HG02610 (cell line): ENCODE results near the gene SPATA25.
A peak's percentile ranks its signal among the peaks of the same experiment; 100 is the strongest.
"Not testable (repeated sequence)": the region's sequence is repeated elsewhere in the genome, so short reads cannot be mapped to it uniquely, and the experiment has no call there.

Source experiments
- ATAC-seq: cut with Tn5 transposase; IDR thresholded peaks from one replicate; pipeline ENCODE4 v1.9.1; 2021; ENCODE audit warnings: mild to moderate bottlenecking, moderate library complexity; ENCODE audit not compliant: unreplicated experiment

The SPATA25 gene, protein sequence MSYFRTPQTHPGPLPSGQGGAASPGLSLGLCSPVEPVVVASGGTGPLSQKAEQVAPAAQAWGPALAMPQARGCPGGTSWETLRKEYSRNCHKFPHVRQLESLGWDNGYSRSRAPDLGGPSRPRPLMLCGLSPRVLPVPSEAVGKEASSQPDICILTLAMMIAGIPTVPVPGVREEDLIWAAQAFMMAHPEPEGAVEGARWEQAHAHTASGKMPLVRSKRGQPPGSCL

DNA sequence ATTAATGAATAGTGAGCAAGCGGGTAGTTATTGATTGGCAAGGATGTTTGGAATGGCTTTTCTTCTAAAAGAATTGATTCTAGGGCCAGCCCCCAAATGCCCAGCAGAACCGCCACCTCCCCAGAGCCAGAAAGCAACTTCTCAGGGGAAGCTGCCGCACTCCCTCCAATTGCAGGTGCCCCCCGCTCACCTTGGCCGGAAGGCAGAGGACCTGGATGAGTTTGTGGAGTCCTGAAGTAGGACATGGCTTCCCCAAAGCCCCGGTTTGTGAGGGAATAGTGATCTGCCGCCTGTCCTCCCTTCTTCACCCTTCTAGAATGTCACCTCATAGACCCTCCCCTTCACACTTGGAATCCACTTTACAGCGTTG is at the start of gene SPATA25:
TSS of gene SPATA25 (minus strand) at position 277 of the 370 bp plus-strand sequence. CDS start at position 245, 32 bp downstream.
- ATAC-seq, result no peak

DNA sequence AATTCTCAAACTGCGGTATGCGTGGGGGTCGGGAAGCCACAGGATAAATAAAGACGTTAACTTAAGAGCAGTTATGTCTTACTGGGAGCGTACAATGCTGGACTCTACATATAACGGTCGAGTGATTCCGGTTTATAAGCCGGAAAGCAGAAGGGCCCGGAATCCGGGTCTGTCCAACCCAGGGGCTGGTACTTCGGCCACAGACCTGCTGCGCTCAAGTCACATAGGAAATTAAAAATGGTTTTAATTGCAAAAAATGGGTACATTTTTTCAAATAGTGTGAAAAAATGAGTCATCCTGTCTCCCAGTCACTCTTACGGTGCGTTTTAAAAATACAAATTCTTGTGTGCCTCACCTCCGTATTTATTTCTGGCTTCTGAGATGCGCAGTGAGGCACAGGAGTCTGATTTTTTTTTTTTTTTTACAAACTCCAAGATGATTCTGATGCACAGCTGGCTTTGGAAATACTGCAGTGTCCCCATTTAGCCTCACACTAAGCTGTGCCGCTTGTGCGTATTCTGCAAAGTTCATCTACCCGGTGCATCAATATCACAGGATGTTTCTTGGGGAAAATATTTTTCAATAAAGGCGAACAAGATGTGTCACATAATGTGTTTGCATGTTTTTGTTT is 48.1 kb upstream of the SPATA25 start:
- no peak for ATAC-seq

DNA sequence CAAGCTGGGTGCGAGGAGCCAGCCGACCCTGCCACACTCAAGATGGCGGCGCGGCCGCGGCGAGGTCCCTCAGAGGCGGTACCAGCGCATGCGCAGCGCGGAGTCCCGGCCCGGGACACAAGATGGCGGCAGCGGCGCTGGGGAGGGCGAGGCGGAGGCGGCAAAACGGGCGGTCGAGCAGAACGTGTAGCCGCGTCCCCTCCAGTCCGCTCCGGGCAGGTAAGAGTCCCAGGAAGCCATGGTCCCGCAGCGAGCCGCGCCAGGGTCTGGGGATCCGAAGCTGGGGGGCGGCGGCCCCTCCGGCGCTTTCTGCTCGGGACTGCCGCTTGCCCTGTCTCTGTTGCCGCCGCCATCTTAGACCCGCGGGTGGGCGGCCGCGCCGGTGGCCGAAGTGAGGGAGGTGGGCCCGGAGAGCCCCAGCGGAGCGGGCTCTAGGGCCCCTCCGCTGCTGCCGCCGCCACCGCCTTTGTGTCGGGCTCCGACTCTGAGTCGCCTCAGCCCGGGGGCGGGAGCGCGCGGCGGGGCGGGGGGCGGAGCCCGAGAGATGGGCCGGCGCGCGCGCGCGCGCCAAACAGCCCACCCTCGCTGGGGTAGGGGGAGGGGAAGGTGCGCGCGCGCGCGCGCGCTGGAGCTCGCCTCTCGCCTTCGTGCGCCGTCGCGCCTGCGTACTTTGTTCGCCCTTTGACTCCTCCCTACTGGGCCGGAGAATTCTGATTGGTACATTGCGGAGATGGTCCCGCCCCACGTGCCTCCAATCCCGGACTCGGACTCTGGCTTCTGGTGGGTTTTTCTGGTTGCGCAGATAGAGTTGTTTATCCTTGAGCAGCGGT is 47.4 kb upstream of the SPATA25 start, which contains the start of gene PCIF1:
TSS of gene PCIF1 (plus strand) at position 98 of the 830 bp plus-strand sequence. CDS start 4,317 bp downstream, outside the sequence.
- peak; percentile 67 for ATAC-seq

GRCh38 chr20:45934046-45934585 is 46.7 kb upstream of the SPATA25 start:
- peak; percentile 5 for ATAC-seq

DNA sequence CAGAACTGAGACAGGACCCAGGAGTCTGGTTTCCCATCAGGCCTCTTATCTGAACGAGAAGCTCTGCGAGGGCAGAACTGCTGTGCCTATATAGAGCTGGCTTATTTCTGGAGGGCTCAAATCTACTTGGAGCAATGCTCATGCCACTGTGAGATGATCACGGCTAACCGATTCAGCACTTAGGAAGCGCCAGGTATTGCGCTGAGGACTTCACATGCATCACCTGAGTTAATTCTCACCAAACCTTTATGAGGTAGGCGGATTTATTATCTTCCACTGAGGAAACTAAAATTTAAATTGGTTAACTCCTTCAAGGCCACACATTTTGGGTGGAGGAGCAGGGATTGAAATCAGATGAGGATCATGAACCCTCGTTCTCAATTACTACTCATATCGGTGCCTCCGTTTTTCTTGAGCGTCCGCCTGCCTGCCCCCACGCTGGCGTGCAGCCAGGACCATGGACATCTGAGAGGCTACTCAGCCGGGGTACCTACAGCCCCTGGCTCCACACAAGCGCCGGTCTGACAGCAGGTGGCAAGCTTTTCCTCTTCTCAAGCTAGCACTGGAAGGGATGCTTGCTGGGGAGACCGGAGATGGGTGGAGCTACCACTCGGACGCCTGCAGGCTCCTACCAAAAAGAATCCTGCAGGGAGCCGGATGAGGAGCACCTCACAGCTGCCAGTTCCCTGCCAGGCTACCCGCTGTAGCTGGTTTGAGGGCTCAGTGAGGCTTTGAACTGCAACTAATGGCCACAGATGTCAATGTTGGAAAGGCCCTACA is 46.0 kb upstream of the SPATA25 start:
- no peak for ATAC-seq

DNA sequence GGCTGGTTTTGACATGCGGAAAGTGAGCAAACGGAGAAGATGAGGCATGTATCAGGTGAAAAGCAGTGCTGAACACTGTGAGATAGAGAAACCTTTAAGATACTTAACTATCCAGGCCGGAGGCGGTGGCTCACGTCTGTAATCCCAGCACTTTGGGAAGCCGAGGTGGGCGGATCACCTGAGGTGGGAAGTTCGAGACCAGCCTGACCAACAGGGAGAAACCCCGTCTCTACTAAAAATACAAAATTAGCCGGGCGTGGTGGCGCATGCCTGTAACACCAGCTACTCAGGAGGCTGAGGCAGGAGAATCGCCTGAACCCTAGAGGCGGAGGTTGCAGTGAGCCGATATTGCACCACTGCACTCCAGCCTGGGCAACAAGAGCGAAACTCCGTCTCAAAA is 44.3 kb upstream of the SPATA25 start:
- ATAC-seq, result not testable (repeated sequence)

- ATAC-seq, result no peak
Measured at GRCh38 chr20:45927071-45927878, 39.9 kb upstream of the SPATA25 start.

DNA sequence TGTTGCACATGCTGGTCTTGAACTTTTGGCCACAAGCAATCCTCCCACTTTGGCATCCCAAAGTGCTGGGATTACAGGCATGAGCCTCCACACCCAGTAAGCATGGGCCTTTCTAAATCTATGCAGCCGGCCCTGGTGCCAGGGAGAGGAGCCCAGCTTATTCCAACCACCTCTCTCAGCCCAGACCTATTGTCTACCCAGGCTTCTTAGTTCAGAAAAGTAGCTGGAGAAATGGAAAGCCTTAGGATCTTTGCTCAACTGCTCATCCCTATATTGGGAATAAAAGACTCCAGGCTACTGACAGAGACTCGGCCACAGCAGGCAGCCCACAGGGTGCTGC is 39.3 kb upstream of the SPATA25 start:
- no peak for ATAC-seq

GRCh38 chr20:45925821-45926506 is 38.5 kb upstream of the SPATA25 start:
- no peak for ATAC-seq

DNA sequence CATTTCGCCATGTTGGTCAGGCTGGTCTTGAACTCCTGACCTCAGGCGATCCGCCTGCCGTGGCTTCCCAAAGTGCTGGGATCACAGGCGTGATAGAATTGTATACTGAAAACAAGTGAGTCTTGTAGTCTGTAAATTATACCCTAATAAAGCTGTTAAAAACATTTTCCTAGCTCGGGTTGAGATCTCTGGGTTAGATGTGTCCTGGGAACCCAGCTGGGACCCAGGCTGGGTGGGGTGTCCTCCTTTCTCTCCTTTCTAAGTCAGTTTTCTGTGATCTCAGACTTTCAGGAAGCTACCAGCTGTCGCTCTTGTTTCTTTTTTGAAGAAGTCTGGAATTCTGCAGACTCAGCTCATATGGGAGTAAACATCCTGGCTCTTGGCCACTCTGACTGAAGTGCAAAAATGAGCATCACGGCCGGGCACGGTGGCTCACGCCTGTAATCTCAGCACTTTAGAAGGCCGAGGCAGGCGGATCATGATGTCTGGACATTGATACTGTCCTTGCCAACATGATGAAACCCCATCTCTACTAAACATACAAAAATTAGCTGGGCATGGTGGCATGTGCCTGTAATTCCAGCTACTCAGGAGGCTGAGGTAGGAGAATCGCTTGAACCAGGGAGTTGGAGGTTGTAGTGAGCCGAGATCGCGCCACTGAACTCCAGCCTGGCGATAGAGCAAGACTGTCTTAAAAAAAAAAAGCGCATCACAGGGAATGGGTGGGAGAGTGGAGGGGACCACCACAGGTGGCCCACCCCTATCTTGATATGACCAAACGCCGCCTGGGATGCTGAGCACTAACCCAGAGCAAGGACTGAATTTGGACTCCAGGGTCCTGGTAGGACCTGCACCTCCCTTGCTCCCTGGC is 37.2 kb upstream of the SPATA25 start:
- no peak for ATAC-seq

DNA sequence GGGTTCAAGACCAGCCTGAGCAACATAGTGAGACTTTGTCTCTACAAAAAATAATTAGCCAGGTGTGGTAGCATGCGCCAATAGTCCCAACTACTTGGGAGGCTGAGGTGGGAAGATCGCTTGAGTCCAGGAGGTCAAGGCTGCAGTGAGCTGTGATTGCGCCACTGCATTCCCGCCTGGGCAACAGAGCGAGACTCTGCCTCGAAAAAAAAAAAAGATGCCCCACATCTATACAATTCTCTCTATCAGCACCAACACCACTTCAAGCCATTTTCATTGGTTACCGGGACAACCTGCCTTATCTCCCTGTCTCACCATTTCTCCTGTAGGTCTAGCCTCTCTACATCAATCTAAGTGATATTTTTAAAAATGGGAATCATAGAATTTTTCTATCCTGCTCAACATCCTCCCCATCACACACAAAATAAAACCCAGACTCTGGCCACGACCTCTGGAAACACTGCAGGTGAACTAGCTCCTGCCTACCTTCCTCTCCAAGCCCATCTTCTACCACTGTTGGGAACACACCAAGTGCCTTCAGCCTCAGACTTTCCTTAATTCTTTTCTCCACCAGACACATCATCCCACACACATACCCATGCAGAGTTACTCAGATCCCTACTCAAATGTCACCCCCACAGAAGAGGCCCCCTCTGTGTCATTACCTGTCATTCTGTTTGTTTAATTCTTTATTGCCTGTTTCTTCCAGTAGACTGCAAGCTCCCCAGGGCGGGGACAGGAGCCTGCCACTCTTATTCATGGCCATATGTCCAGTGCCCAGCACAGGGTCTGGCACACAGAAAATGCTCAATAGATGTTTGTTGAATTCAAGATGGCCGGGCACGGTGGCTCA is 34.1 kb upstream of the SPATA25 start:
- no peak for ATAC-seq

DNA sequence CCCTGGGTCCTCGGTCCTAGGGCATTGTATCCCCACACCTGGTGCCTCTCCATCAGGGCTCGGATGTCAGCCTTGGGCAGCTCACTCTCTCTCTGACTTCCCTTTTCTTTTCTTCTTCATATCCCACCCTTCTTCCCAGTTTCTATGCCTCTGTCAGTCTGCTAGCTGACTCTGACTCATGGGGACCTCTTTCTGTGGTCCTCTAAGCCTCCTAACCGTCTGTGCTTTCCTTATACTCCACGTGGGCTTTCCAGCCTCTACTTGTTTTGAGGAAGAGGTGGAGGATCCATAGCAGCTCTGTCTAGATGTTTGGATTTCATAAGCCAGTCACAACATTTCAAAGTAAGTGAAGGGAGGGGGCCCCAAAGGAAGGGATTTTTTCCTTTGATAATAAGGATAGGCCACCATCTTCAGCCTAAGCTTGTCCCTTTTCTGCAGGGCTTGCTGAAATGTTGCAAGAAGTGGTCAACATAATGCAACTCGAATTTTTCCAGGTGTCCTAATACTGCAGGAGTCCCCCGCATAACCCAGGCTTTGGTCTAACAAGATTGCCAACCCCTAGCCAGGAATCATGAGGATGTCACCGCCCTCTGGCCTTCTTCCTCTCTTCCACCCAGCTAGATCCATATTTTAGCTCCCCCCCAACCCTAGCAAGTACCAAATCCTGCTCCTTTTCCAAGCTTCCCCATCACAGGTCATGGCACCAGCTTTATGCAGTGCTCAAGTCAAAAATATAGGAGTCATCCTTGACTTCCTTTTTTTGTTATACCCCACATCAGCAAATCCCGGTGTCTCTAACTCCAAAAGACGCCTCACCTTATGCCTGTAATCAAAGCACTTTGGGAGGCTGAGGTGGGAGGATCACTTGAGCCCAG is 33.3 kb upstream of the SPATA25 start:
- no peak for ATAC-seq

DNA sequence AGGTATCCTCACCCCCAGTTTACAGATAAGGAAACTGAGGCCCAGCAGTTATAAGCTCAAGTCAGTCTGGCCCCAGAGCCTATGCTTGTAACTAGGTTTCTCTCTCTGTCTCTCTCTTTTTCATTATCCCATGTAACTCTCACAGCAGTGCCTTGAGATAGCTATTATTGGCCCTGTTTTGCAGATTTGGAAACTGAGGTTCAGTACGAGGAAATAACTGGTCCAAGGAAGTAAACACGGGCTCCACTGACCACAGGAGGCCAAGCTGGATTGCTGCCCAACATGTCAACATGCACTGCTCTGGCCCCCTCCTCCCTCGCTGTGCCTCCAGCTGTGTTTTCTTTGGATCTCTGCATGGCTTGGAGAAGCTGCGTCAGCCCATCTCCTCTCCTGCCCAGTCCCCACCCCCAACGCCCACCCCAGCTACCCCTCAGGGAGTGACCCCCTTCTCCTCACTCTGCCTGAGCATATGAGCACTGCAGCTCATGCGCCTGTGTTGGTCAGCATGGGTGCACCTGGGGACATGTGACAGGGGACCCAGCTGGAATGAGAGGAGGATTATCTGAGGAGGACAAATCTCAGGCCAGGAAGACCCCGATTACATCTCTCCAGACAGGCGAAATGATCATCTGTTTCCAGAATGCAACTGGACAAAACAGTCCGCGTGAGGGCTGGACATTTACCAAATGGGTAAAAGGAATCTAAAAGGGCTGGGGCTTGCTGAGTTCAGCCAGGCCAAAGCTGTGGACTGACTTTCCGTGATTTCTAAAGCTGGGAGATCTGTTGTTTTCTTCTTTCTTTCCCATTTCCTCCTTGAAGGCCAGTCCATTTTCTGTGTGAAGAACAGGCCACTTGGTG is 32.3 kb upstream of the SPATA25 start:
- ATAC-seq, result no peak

GRCh38 chr20:45918779-45919537 is 31.5 kb upstream of the SPATA25 start:
- no peak for ATAC-seq

DNA sequence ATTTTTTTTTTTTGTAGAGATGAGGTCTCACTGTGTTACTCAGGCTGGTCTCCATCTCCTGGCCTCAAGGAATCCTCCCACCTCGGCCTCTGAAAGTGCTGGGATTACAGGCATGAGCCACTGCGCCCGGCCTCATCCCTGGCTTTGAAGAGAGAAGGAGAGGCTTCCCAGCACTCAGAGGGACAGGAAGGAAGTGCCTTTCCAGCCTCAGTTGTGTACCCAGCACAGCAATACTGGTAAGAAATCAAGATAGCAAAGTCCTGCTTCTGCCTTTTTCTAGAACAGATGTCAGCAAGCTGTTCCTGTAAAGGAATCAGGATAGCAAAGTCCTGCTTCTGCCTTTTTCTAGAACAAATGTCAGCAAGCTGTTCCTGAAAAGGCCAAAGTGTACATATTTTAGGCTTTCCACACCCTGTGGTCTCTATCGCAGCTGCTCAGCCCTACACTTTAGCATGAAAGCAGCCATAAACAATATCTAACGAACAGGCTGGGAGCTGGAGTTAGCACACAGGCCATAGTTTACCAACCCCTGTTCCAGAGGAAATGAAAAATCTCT is 30.8 kb upstream of the SPATA25 start:
- ATAC-seq, result no peak
